Naive B cell (primary cell): ENCODE data around the gene ELAVL3. TPM values are rescaled to one million over a fixed set of nuclear protein-coding genes. Genes with fewer than 3 reads are reported as not detected.

Experiments
- ATAC-seq, 2 donors: fragments of 150-1000 bp; cut with Tn5 transposase; 2 replicates each; pipeline ENCODE4 v1.10.0; 2021; ENCODE audit warnings: low read depth in 2 of 2, mild to moderate bottlenecking in 2 of 2, moderate library complexity in 2 of 2
- DNase-seq: peaks from one replicate; pipeline ENCODE4 v3.0.0; 2022
- H3K27ac Mint-ChIP-seq, 6 donors: one replicate each; pipeline ENCODE4 v1.8.0; 2020 to 2022; ENCODE audit warnings: mild to moderate bottlenecking in 6 of 6, mixed read lengths in 6 of 6, moderate library complexity in 5 of 6, inconsistent platforms in 2 of 6
- H3K27me3 Mint-ChIP-seq, 3 donors: one replicate each; pipeline ENCODE4 v1.8.0; 2021 to 2022; ENCODE audit warnings: mixed read lengths in 3 of 3, mild to moderate bottlenecking in 1 of 3
- H3K36me3 Mint-ChIP-seq, 2 donors: one replicate each; pipeline ENCODE4 v1.8.0; 2020 to 2022; ENCODE audit warnings: mixed read lengths in 2 of 2, inconsistent platforms in 1 of 2, mild to moderate bottlenecking in 1 of 2
- H3K4me1 Mint-ChIP-seq, 3 donors: one replicate each; pipeline ENCODE4 v1.8.0; 2020 to 2022; ENCODE audit warnings: mixed read lengths in 3 of 3, inconsistent platforms in 1 of 3, mild to moderate bottlenecking in 1 of 3, moderate library complexity in 1 of 3
- H3K4me3 Mint-ChIP-seq, 8 donors: one replicate each; pipeline ENCODE4 v1.8.0; 2020 to 2022; ENCODE audit warnings: mild to moderate bottlenecking in 8 of 8, mixed read lengths in 8 of 8, moderate library complexity in 8 of 8, inconsistent platforms in 2 of 8
- H3K9me3 Mint-ChIP-seq, 7 donors: one replicate each; pipeline ENCODE4 v1.8.0; 2020 to 2022; ENCODE audit warnings: mixed read lengths in 7 of 7, mild to moderate bottlenecking in 5 of 7, inconsistent platforms in 2 of 7, moderate library complexity in 1 of 7
- polyA plus RNA-seq, 6 donors: library from polyadenylated mRNA; unstranded; fragments of 300-500 nt; fragmentation: Illumina TruSeq; gene quantifications; one replicate each; pipeline ENCODE4 v1.2.3, GENCODE V29; 2021; ENCODE audit warnings: low read depth in 6 of 6

Gene ELAVL3
- polyA plus RNA-seq, 6 donors from 2014 or later: not detected

DNA sequence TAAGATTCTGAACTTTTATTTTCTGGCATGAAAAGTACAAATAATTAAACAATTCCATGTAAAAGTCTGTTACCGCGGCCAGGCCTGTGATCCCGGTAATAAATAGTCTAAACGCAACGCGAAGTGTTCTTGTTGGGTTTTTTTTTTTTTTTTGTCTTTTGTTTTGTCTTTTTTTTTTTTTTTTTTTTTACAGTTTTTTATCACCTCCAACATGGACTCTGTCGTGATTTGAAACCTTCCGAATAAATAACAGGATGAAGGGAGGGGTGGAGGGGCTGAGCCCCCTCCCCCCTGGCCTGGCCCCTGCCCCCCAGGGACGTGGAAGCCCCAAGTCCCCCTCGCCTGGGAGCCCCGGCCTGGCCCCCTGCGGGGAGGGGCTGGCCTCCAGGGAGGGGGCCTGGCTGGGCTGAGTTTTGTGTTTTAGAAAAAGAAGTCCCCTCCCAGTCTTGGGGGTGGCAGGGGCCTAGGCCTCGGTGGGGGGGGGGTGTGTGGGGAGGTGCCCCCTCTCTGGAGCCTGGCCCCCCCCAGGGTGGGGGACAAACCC, 29.4 kb downstream of the ELAVL3 start:
- peaks cover 0 to 5% (median 0%) of the 10 kb centered on the region in 3 donors for H3K27me3 Mint-ChIP-seq
- peak overlapping the region in 1 of 6 donors; percentile 18 for H3K27ac Mint-ChIP-seq
- no peak overlapping the region for H3K4me3 Mint-ChIP-seq
- H3K36me3 Mint-ChIP-seq: peaks cover 0 to 6% of the 10 kb centered on the region in 2 donors
- no peaks in the 10 kb centered on the region for H3K9me3 Mint-ChIP-seq
- peaks cover 5 to 11% (median 8%) of the 10 kb centered on the region in 3 donors for H3K4me1 Mint-ChIP-seq
- ATAC-seq (no peak), DNase-seq (no peak)

DNA sequence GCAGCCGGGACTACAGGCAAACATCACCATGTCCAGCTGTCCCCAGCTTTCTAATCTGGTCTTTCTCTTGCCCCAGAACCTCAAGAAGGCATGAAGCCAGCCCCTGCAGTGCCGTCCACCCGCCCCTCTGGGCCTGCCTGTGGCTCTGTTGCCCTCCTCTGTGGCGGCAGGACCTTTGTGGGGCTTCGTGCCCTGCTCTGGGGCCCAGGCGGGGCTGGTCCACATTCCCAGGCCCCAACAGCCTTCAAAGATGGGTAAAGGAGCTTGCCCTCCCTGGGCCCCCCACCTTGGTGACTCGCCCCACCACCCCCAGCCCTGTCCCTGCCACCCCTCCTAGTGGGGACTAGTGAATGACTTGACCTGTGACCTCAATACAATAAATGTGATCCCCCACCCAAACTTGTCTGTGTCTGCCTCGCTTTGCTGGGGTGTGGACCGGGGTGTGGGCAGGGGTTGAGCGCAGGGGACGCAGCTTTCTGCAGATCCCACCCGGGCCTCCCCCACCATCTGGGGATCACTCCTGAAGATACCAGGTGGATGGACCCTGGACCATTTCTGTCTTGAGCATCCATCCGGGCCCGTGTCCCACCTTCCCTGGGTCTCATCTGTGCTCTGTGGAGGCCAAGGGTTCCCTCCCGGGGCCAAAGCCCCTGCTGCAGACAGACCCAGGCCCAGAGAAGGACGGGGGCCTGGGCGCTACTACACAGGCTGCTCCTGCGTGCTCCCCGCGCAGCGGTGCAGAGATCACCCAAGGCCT, 30.1 kb downstream of the ELAVL3 start:
- ATAC-seq (no peak), DNase-seq (no peak)
- Mint-ChIP-seq H3K4me1 (peaks cover 5 to 11% (median 8%) of the 10 kb centered on the region in 3 donors), H3K27ac (peak overlapping the region in 1 of 6 donors; percentile 18), H3K9me3 (no peaks in the 10 kb centered on the region), H3K27me3 (peaks cover 0 to 5% (median 0%) of the 10 kb centered on the region in 3 donors), H3K4me3 (no peak overlapping the region), H3K36me3 (peaks cover 0 to 8% of the 10 kb centered on the region in 2 donors)

DNA sequence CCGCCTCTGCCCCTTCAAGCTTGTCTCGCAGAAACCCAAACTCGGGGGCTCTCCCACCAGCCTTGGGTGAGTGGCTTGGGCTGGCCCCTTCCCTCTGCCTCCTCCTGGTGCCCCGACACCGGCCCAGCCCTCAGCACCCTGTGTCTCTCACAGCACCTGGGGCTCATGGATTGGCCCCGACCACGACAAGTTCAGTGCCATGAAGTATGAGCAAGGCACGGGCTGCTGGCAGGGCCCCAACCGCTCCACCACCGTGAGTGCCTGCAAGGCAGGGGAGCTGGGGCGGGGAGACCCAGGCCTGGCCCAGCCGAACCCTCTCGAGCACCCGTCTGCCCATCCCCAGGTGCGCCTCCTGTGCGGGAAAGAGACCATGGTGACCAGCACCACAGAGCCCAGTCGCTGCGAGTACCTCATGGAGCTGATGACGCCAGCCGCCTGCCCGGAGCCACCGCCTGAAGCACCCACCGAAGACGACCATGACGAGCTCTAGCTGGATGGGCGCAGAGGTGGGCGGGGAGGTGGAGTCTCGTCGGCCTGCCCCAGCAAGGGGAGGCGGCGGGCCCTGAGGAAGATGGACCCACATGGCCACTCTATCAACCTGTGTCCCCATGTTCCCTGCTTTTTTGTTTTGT, 31.8 kb downstream of the ELAVL3 start:
- ATAC-seq: no peak
- Mint-ChIP-seq H3K27me3 (peaks cover 0 to 5% (median 0%) of the 10 kb centered on the region in 3 donors), H3K27ac (peak overlapping the region in 1 of 6 donors; percentile 82), H3K4me3 (peak overlapping the region in 1 of 8 donors; percentile 56), H3K9me3 (no peaks in the 10 kb centered on the region), H3K4me1 (peaks cover 5 to 16% (median 8%) of the 10 kb centered on the region in 3 donors), H3K36me3 (peaks cover 3 to 16% of the 10 kb centered on the region in 2 donors)
- no peak for DNase-seq

DNA sequence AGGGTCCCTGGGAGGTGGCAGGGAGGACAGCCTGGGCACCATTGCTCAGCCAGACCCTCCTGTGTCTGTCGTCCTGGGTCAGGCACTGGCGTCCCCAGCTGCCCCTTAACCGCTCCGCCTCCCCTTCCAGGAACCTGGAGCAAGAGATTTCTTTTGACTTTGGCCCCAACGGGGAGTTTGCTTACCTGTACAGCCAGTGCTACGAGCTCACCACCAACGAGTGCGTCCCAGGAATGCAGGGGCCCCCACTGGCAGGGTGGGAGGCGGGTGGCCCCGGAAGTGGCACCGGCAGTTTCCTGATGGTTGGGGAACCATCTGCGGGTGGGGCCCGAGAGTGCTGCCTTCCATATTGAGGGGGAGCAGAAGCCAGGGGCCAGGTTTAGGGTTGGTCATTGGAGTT, 32.4 kb downstream of the ELAVL3 start:
- Mint-ChIP-seq H3K27ac (no peak overlapping the region), H3K36me3 (peaks cover 5 to 16% of the 10 kb centered on the region in 2 donors), H3K4me1 (peaks cover 5 to 16% (median 7%) of the 10 kb centered on the region in 3 donors), H3K27me3 (peaks cover 0 to 5% (median 0%) of the 10 kb centered on the region in 3 donors), H3K9me3 (no peaks in the 10 kb centered on the region), H3K4me3 (no peak overlapping the region)
- DNase-seq (no peak), ATAC-seq (no peak)

DNA sequence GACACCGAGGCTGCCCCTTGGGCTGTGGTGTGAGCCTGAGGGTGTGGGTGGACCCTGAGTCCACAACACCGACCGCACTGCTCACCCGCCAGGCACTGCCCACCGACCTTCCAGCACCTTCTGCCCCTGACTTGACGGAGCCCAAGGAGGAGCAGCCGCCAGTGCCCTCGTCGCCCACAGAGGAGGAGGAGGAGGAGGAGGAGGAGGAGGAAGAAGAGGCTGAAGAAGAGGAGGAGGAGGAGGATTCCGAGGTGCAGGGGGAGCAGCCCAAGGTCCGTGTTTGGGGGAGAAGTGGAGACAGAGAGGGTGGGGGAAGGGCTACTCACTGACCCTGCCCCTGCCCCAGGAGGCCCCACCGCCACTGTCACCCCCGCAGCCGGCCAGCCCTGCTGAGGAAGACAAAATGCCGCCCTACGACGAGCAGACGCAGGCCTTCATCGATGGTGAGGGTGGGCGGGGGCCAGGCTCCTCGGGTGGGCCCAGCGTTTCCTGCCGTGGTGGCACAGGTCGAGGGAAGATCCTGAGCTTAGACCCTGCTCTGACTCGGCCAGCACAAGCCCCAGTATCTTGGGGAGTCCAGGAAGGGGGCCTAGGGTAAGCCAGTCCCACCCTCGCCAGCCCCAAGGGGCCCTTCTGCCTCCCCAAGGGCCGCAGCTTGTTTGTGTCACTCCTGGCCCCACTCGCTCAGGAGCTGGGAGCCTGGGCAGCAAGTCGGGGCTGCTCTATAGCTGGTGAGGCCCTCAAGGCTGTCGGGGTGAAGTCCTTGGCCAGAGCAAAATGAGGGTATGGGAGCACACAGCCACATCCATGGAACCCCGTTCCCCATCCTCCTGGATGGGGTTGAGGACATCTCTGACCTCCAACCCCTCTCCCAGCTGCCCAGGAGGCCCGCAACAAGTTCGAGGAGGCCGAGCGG, 33.2 kb downstream of the ELAVL3 start:
- H3K27ac Mint-ChIP-seq: no peak overlapping the region
- ATAC-seq (no peak), DNase-seq (no peak)
- H3K27me3 Mint-ChIP-seq: peaks cover 0 to 4% (median 0%) of the 10 kb centered on the region in 3 donors
- H3K9me3 Mint-ChIP-seq: no peaks in the 10 kb centered on the region
- no peak overlapping the region for H3K4me3 Mint-ChIP-seq
- H3K36me3 Mint-ChIP-seq: peaks cover 5 to 16% of the 10 kb centered on the region in 2 donors
- peaks cover 5 to 16% (median 5%) of the 10 kb centered on the region in 3 donors for H3K4me1 Mint-ChIP-seq

DNA sequence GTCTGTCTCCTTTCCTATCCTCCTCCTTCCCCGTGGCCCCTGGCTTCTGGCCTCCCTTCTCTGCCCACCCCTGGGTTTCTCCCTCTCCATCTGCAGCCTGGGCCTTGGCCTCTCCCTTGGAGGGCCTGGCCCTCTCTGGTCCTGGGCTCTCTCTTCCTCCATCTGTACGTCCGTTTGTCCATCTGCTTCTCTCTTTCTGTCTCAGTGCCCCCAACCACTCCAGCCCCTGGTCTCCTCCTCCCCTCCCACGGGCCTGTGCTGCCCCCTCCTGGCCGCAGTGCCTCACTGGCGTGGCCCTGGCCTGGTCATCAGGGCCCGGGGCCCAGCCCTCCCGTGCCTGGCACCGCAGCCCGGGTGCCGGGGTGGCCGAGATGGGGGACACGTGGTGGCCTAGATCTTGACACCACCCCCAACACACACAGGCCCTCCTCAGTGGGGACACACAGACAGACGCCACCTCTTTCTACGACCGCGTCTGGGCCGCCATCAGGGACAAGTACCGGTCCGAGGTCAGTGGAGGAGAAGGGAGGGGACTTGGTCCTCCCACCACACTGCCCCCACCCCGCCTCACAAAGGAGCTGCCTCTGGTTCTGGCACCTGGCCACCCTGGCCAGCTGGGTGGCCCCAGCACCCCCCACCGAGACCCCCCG, 34.1 kb downstream of the ELAVL3 start:
- H3K27me3 Mint-ChIP-seq: no peaks in the 10 kb centered on the region
- peaks cover 7 to 13% (median 11%) of the 10 kb centered on the region in 3 donors for H3K4me1 Mint-ChIP-seq
- H3K9me3 Mint-ChIP-seq: no peaks in the 10 kb centered on the region
- H3K4me3 Mint-ChIP-seq: no peak overlapping the region
- peaks cover 10 to 22% of the 10 kb centered on the region in 2 donors for H3K36me3 Mint-ChIP-seq
- DNase-seq: peak; percentile 55
- H3K27ac Mint-ChIP-seq: peak overlapping the region in 1 of 6 donors; percentile 95
- peak; percentile 74 to 84 for ATAC-seq

DNA sequence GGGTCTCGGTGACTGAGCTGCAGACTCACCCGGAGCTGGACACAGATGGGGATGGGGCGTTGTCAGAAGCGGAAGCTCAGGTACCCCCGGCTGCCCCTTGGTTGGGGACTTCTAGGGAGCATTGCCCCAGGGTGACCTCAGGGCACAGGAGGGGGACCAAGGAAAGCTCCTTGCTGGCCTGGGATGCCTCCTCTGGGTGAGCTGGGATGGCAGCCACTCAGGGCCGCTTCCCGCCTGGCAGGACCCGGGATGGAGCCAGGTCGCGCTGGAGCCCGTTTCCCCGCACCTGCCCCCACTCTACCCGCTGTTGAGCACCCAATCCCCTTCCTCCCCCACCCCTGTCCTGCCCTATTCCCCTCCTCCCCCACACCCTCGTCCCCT, 34.6 kb downstream of the ELAVL3 start:
- Mint-ChIP-seq H3K4me1 (peaks cover 8 to 16% (median 15%) of the 10 kb centered on the region in 3 donors), H3K9me3 (no peaks in the 10 kb centered on the region), H3K36me3 (peaks cover 11 to 26% of the 10 kb centered on the region in 2 donors), H3K27ac (no peak overlapping the region), H3K27me3 (no peaks in the 10 kb centered on the region), H3K4me3 (no peak overlapping the region)
- no peak for DNase-seq
- ATAC-seq: no peak

DNA sequence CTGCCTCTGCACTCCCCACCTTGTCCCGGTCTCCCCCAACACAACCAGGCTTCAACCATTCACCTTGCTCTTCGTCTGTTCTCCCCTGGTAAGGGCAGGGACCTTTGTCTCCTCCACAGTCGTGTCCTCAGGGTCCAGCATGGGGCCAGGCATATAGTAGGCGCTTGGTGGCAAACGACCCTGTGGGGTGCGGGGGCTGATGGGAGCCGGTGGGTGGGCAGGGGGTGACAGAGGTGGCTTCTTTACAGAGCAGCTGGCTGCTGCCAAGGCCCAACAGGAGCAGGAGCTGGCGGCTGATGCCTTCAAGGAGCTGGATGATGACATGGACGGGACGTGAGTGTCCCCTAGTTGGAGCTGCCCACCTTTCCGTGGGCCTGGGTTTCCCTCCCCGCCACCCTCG, 35.7 kb downstream of the ELAVL3 start:
- H3K4me1 Mint-ChIP-seq: peaks cover 13 to 23% (median 18%) of the 10 kb centered on the region in 3 donors
- peaks cover 11 to 34% of the 10 kb centered on the region in 2 donors for H3K36me3 Mint-ChIP-seq
- no peaks in the 10 kb centered on the region for H3K9me3 Mint-ChIP-seq
- H3K27me3 Mint-ChIP-seq: no peaks in the 10 kb centered on the region
- DNase-seq: no peak
- no peak for ATAC-seq
- no peak overlapping the region for H3K4me3 Mint-ChIP-seq
- H3K27ac Mint-ChIP-seq: peak overlapping the region in 2 of 6 donors; percentile 43 to 63

DNA sequence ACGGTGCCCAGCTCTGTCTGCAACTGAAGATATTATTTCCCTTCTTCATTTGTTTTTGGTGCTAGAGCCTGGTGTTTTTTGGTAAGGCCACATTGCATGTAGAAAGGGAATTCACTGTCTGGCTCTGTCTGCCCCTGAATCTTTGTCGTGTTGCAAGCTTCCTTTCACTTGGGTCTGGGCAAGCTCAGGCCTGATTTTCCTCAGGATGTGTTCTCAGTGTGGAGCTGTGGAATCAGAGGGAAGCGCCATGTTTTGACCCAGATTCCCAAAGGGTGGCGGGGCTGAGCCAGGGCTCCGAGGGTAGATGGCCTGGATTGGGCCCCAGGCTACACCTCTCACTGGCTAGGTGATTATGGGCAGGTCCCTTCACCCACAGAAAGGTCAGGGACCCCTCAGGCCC, 36.8 kb downstream of the ELAVL3 start:
- Mint-ChIP-seq H3K27me3 (no peaks in the 10 kb centered on the region), H3K27ac (peak overlapping the region in 1 of 6 donors; percentile 75), H3K4me1 (peaks cover 13 to 23% (median 18%) of the 10 kb centered on the region in 3 donors), H3K36me3 (peaks cover 11 to 34% of the 10 kb centered on the region in 2 donors), H3K9me3 (no peaks in the 10 kb centered on the region), H3K4me3 (no peak overlapping the region)
- DNase-seq: no peak
- ATAC-seq: no peak

DNA sequence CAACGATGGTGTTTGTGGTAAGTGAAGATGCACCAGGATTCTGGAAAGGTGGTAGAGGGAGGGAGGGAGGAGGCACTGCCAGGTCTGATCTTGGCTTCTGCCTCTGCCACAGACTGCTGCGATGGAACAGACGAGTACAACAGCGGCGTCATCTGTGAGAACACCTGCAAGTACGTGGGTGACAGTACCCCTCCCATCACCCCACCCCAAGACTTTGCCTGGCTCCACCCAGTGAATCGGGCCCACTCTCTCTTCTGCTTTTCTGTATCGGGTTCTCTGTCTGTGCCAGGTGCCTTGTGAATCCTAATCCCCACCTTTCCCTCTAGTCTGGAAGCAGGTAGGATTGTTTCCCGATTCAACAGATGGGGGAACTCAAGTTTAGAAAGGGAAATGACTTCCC, 42.9 kb downstream of the ELAVL3 start:
- peak overlapping the region; percentile 97 to 100 (median 99) for H3K27ac Mint-ChIP-seq
- peaks cover 6 to 29% of the 10 kb centered on the region in 2 donors for H3K36me3 Mint-ChIP-seq
- no peaks in the 10 kb centered on the region for H3K27me3 Mint-ChIP-seq
- H3K9me3 Mint-ChIP-seq: peaks cover 0 to 4% (median 0%) of the 10 kb centered on the region in 7 donors
- H3K4me3 Mint-ChIP-seq: peak overlapping the region; percentile 77 to 99 (median 84)
- ATAC-seq: peak; percentile 57 to 58
- peak; percentile 85 for DNase-seq
- H3K4me1 Mint-ChIP-seq: peaks cover 32 to 52% (median 50%) of the 10 kb centered on the region in 3 donors

DNA sequence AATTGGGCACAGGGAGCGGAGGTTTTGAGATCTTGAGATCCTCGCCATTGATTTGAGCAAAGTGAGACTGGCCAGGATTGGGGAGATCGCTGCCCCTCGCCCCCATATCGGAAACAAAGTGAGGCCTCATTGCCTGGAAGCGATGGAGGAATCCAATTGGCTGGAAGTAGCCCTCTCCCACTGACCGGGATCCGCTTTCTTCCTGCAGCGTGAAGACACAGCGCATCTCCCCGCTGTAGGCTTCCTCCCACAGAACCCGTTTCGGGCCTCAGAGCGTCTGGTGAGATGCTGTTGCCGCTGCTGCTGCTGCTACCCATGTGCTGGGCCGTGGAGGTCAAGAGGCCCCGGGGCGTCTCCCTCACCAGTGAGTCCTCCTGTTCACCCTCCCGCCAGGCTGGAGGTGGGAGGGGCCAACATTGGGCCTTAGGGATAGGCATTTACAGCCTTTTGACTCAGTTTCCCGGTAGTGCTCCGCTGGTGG, 45.0 kb downstream of the ELAVL3 start:
- Mint-ChIP-seq H3K36me3 (peaks cover 0 to 14% of the 10 kb centered on the region in 2 donors), H3K4me3 (peak overlapping the region; percentile 94 to 100 (median 100)), H3K27ac (peak overlapping the region; percentile 97 to 100 (median 100)), H3K27me3 (no peaks in the 10 kb centered on the region), H3K4me1 (peaks cover 24 to 43% (median 35%) of the 10 kb centered on the region in 3 donors), H3K9me3 (peaks cover 0 to 4% (median 0%) of the 10 kb centered on the region in 7 donors)
- DNase-seq: no peak
- ATAC-seq: no peak
